ENCODE results near the gene CSMD2. TPM values are rescaled to one million over a fixed set of nuclear protein-coding genes. Genes with fewer than 3 reads are reported as not detected.

CSMD2 gene
- total and polyA plus RNA-seq, 2 experiments from 2014 or later = 5.3 to 16.6 TPM

GRCh38 chr1:33502726-33503125 lies 662.3 kb downstream of the CSMD2 start:
- Mint-ChIP-seq H3K4me1 (peaks cover 7% of the 10 kb centered on the region), H3K27me3 (ENCODE audit: insufficient read depth, low read depth, poor library complexity) (peaks cover 3% of the 10 kb centered on the region), H3K4me3 (no peak overlapping the region), H3K36me3 (ENCODE audit: low read depth) (peaks cover 5% of the 10 kb centered on the region; the same call in 1 of the 3 replicates), H3K9me3 (peaks cover 12% of the 10 kb centered on the region; the same call in 2 of the 3 replicates), H3K27ac (no peak overlapping the region)
- Histone ChIP-seq H3K4me2 (no peak overlapping the region), H4K20me1 (replicated peaks; ENCODE audit: insufficient read depth) (no peaks in the 10 kb centered on the region), H2AFZ (no peak overlapping the region), H3K9me2 (ENCODE audit: insufficient read depth) (no peaks in the 10 kb centered on the region), H3K4me3 (no peak overlapping the region), H3F3A (replicated peaks; ENCODE audit: low read depth) (no peaks in the 10 kb centered on the region), H3K27ac (ENCODE audit: low read depth) (no peak overlapping the region), H3K36me3 (ENCODE audit: insufficient read depth) (no peaks in the 10 kb centered on the region), H3K4me1 (ENCODE audit: insufficient read depth) (no peaks in the 10 kb centered on the region), H3K27me3 (ENCODE audit: insufficient read depth) (no peaks in the 10 kb centered on the region), H3K79me2 (replicated peaks; ENCODE audit: insufficient read depth) (no peaks in the 10 kb centered on the region)
- ATAC-seq (no peak), DNase-seq (ENCODE audit: low spot score) (no peak)
- TF ChIP-seq ZNF462 (CRISPR knock-in tag; IDR thresholded peaks at IDR 0.05) (no peak), EZH2 (IDR thresholded peaks at IDR 0.05; ENCODE audit: low read depth, unreplicated experiment) (no peak), STAT1 (IDR thresholded peaks at IDR 0.05; ENCODE audit: unreplicated experiment) (no peak), CREB1 (CRISPR knock-in tag; IDR thresholded peaks at IDR 0.05; ENCODE audit: low read depth) (no peak), ZNF114 (CRISPR knock-in tag; IDR thresholded peaks at IDR 0.05) (no peak), POLR2AphosphoS5 (IDR thresholded peaks at IDR 0.05; ENCODE audit: low read depth) (no peak), ZNF331 (CRISPR knock-in tag; IDR thresholded peaks at IDR 0.05; ENCODE audit: low read depth) (no peak), EZH2phosphoT487 (IDR thresholded peaks at IDR 0.05; ENCODE audit: unreplicated experiment) (no peak), CTCF (conservative IDR thresholded peaks at IDR 0.05; ENCODE audit: low read depth in 2 of 2) (no peak), JUNB (IDR thresholded peaks at IDR 0.05; ENCODE audit: unreplicated experiment) (no peak), REST (IDR thresholded peaks at IDR 0.05; ENCODE audit: unreplicated experiment) (no peak), NANOG (IDR thresholded peaks at IDR 0.05; ENCODE audit: borderline replicate concordance) (no peak), ETS1 (IDR thresholded peaks at IDR 0.05) (no peak)
